ENCODE results near the gene MTA1.

Gene MTA1

GRCh38 chr14:105446971-105447370, 27.3 kb downstream of the MTA1 start:
- Histone ChIP-seq H3K9me3 (replicated peaks; ENCODE audit: insufficient read depth, low read length) (no peaks in the 10 kb centered on the region), H3K27ac (ENCODE audit: low read length) (no peak overlapping the region), H3K9ac (ENCODE audit: low read length) (no peak overlapping the region), H3K4me2 (ENCODE audit: low read depth, low read length) (no peak overlapping the region), H2AFZ (ENCODE audit: low read length) (no peak overlapping the region), H3K36me3 (replicated peaks; ENCODE audit: insufficient read depth, low read length) (no peaks in the 10 kb centered on the region), H4K20me1 (ENCODE audit: insufficient read depth, low read length) (no peaks in the 10 kb centered on the region), H3K27me3 (replicated peaks; ENCODE audit: insufficient read depth, low read length) (no peaks in the 10 kb centered on the region), H3K9me2 (replicated peaks; ENCODE audit: insufficient read depth, low read length) (no peaks in the 10 kb centered on the region), H3K4me3 (ENCODE audit: low read length) (no peak overlapping the region), H3F3A (ENCODE audit: insufficient read depth, low read length) (no peaks in the 10 kb centered on the region), H3K4me1 (ENCODE audit: low read length) (no peaks in the 10 kb centered on the region), H3K79me2 (ENCODE audit: low read length) (no peaks in the 10 kb centered on the region)
- TF ChIP-seq CTCF (IDR thresholded peaks at IDR 0.05; ENCODE audit: low read length) (no peak), EZH2 (optimal IDR thresholded peaks at IDR 0.05; ENCODE audit: low read depth, low read length) (no peak), EZH2phosphoT487 (IDR thresholded peaks at IDR 0.05; ENCODE audit: low read length) (no peak)
- no peak for DNase-seq

- no peaks in the 10 kb centered on the region for H3K36me3 ChIP-seq (replicated peaks; ENCODE audit: insufficient read depth, low read length)
- TF ChIP-seq EZH2 (optimal IDR thresholded peaks at IDR 0.05; ENCODE audit: low read depth, low read length): no peak
- TF ChIP-seq EZH2phosphoT487 (IDR thresholded peaks at IDR 0.05; ENCODE audit: low read length): no peak
- TF ChIP-seq CTCF (IDR thresholded peaks at IDR 0.05; ENCODE audit: low read length): no peak
- no peak for DNase-seq
- no peaks in the 10 kb centered on the region for H3K79me2 ChIP-seq (ENCODE audit: low read length)
- H3K27me3 ChIP-seq (replicated peaks; ENCODE audit: insufficient read depth, low read length): no peaks in the 10 kb centered on the region
- H3K9me2 ChIP-seq (replicated peaks; ENCODE audit: insufficient read depth, low read length): no peaks in the 10 kb centered on the region
- no peaks in the 10 kb centered on the region for H3F3A ChIP-seq (ENCODE audit: insufficient read depth, low read length)
- no peak overlapping the region for H3K4me2 ChIP-seq (ENCODE audit: low read depth, low read length)
- H3K4me1 ChIP-seq (ENCODE audit: low read length): no peaks in the 10 kb centered on the region
- no peak overlapping the region for H2AFZ ChIP-seq (ENCODE audit: low read length)
- no peak overlapping the region for H3K27ac ChIP-seq (ENCODE audit: low read length)
- no peaks in the 10 kb centered on the region for H3K9me3 ChIP-seq (replicated peaks; ENCODE audit: insufficient read depth, low read length)
- H3K4me3 ChIP-seq (ENCODE audit: low read length): no peak overlapping the region
- H3K9ac ChIP-seq (ENCODE audit: low read length): no peak overlapping the region
- no peaks in the 10 kb centered on the region for H4K20me1 ChIP-seq (ENCODE audit: insufficient read depth, low read length)
Measured at GRCh38 chr14:105447651-105448640, 28.3 kb downstream of the MTA1 start.

GRCh38 chr14:105448706-105449111, 29.1 kb downstream of the MTA1 start:
- Histone ChIP-seq H4K20me1 (ENCODE audit: insufficient read depth, low read length) (no peaks in the 10 kb centered on the region), H3K27ac (ENCODE audit: low read length) (no peak overlapping the region)

More at GRCh38 chr14:105448706-105449111, 29.1 kb downstream of the MTA1 start:
- H3K79me2 ChIP-seq (ENCODE audit: low read length): no peaks in the 10 kb centered on the region
- H3K9me2 ChIP-seq (replicated peaks; ENCODE audit: insufficient read depth, low read length): no peaks in the 10 kb centered on the region
- TF ChIP-seq EZH2 (optimal IDR thresholded peaks at IDR 0.05; ENCODE audit: low read depth, low read length) (no peak), EZH2phosphoT487 (IDR thresholded peaks at IDR 0.05; ENCODE audit: low read length) (no peak), CTCF (IDR thresholded peaks at IDR 0.05; ENCODE audit: low read length) (peak; percentile 43)
- no peaks in the 10 kb centered on the region for H3K36me3 ChIP-seq (replicated peaks; ENCODE audit: insufficient read depth, low read length)
- no peak for DNase-seq
- no peak overlapping the region for H3K4me3 ChIP-seq (ENCODE audit: low read length)
- no peak overlapping the region for H2AFZ ChIP-seq (ENCODE audit: low read length)
- H3K27me3 ChIP-seq (replicated peaks; ENCODE audit: insufficient read depth, low read length): no peaks in the 10 kb centered on the region
- H3K9ac ChIP-seq (ENCODE audit: low read length): no peak overlapping the region
- H3K4me1 ChIP-seq (ENCODE audit: low read length): no peaks in the 10 kb centered on the region
- H3F3A ChIP-seq (ENCODE audit: insufficient read depth, low read length): no peaks in the 10 kb centered on the region
- H3K4me2 ChIP-seq (ENCODE audit: low read depth, low read length): no peak overlapping the region
- no peaks in the 10 kb centered on the region for H3K9me3 ChIP-seq (replicated peaks; ENCODE audit: insufficient read depth, low read length)

Measured in MM.1S (cell line).